SHP77 treated with DMSO at 0.1 percent for 48 hours (cell line): ENCODE measurements around the gene RCAN3.
A peak's percentile ranks its signal among the peaks of the same experiment; 100 is the strongest.

Experiments used
- DNase-seq: peaks from one replicate; lab custom pipeline; 2025; lab: John Stamatoyannopoulos, UW

RCAN3 gene

GRCh38 chr1:24584171-24584647 is 81.6 kb downstream of the RCAN3 start:
- no peak for DNase-seq

DNA sequence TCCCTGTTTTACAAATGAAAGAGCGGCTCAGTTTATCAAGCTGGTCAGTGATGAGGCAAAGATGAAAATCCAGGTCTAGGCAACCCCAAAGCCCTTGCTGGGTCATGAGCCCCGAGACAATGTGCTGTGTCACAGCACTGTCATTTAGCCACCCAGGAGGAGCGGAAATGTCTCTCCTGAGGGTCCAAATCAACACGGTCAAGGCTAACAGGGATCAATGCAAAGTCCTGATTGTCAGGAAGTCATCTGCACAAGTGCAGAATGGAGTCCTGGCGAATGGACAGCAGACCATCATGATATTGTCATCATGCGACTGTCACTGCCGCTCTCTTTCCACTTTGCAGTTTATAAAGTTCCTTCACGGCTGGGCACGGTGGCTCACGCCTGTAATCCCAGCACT is 83.5 kb downstream of the RCAN3 start:
- no peak for DNase-seq

DNA sequence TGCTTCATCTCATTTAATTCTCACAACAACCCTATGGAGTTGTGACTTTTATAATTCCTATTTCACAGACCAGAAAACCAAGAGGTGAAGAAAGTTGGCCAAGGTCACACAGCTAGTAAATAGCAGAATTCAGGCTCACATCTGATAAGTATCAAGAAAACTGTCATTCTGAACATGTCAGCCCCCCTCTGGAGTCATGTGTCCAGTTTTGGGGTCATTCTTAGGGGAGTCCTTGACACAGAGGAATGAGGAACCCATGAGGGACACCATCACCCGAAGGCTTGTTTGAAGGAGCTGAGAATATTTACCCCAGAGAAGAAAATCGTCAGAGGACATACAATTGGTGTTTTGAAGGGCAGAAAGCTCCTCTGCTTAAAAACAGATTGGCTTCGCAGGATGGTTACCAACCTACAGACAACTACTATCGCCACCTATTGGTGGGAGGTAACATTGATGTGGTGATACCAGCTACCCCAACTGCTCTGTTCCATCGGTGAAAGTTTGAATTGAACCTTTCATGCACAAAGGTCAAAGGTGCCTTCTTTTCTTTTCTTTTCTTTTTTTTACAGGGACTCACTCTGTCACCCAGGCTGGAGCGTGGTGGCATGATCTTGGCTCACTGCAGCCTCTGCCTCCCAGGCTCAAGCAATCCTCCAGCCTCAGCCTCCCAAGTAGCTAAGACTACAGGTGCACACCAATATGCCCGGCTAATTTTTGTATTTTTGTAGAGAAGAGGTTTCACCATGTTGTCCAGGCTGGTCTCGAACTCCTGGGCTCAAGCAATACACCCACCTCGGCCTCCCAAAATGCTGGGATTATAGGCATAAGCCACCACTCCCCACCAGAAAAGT is 84.6 kb downstream of the RCAN3 start:
- peak; percentile 53 for DNase-seq

- DNase-seq: no peak
Measured at GRCh38 chr1:24588573-24588972, 85.9 kb downstream of the RCAN3 start.

DNA sequence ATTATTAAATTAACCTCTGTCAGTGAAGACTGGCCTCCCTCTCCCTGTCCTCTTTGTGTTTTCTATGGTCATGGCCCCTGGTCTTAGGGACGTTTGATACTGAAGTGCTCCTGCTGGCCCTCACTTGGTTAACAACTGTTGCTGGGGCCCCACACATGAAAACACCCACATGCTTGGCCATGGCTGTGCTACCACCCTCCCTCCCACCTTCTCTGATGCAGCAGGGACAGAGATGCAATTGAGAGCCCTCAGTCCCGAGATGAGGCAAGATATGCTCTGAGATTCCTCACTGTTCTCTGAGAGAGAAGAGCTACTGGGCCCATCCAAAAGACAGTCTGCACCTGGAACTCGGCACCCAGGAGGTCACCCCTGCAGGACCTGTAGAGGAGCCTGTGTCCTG is 86.6 kb downstream of the RCAN3 start:
- DNase-seq: no peak
